ENCODE measurements around the gene CRY2. TPM values are rescaled to one million over a fixed set of nuclear protein-coding genes. Genes with fewer than 3 reads are reported as not detected.

Gene CRY2
- total and polyA plus RNA-seq, 2 of the 13 experiments (the other 11 are each of a cell fraction or from before 2014, with no cell fraction given): 10.1 to 12.2 TPM

DNA sequence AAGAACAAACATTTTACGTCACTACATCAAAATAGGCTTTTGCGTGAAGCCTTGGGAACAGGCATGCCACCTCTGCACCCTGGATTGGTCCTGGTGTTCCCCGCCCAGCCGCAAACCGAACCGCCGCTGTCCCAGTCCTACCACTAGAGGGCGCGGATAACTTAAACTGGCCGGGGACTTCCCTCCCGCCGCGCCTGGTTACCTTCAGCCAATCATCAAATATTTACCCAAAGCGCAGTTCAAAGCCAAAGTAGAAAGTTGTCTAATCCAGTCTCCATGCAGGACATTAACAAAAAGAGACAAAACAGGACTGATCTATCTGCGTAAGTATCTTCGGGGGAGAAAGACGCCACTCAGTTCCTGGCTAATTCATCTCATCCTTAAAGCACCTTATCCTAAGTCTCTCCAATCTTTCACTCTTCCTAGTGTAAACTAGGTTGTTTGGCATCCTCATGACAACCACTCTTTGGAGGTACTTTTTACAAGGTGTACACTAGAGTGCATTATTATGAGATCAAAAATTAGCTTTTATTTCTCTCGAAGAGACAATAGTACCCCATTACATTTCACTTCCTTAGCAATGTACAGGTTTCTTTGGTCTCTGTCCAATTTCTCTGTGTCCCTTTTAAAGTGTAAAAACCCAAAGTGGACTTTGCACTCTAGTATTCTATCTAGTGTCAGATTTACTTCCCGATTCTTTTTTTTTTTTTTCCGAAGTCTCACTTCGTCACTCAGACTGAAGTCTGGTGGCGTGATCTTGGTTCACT lies 3.9 kb upstream of the CRY2 start (continued):
- 0 out of 2 replicates have a peak, but pooled peaks have one; percentile 23 for TF ChIP-seq HINFP (CRISPR knock-in tag; IDR thresholded peaks at IDR 0.05; ENCODE audit: low read depth)
- TF ChIP-seq POLR2AphosphoS5 (IDR thresholded peaks at IDR 0.05; ENCODE audit: low read depth, low read length): peak; percentile 29; the same call in 1 of the 2 replicates
- peak; percentile 6; the same call in 1 of the 2 replicates for TF ChIP-seq ZNF615 (CRISPR knock-in tag; IDR thresholded peaks at IDR 0.05; ENCODE audit: borderline replicate concordance)
- TF ChIP-seq SP2 (CRISPR knock-in tag; IDR thresholded peaks at IDR 0.05): no peak
- peak; percentile 49 for TF ChIP-seq ARID5B (CRISPR knock-in tag; IDR thresholded peaks at IDR 0.05)
- no peak for TF ChIP-seq ZNF569 (CRISPR knock-in tag; IDR thresholded peaks at IDR 0.05; ENCODE audit: borderline replicate concordance)
- TF ChIP-seq ZNF501 (CRISPR knock-in tag; IDR thresholded peaks at IDR 0.05): peak; percentile 76; the same call in 1 of the 2 replicates
- peak; percentile 47 for TF ChIP-seq GATAD2A (CRISPR knock-in tag; IDR thresholded peaks at IDR 0.05)
- no peak for TF ChIP-seq CENPT (CRISPR knock-in tag; IDR thresholded peaks at IDR 0.05; ENCODE audit: low read depth)
- no peak for TF ChIP-seq ZNF20 (CRISPR knock-in tag; IDR thresholded peaks at IDR 0.05)
- TF ChIP-seq RXRA (CRISPR knock-in tag; IDR thresholded peaks at IDR 0.05): 0 out of 2 replicates have a peak, but pooled peaks have one; percentile 19
- TF ChIP-seq, protein P1, sequence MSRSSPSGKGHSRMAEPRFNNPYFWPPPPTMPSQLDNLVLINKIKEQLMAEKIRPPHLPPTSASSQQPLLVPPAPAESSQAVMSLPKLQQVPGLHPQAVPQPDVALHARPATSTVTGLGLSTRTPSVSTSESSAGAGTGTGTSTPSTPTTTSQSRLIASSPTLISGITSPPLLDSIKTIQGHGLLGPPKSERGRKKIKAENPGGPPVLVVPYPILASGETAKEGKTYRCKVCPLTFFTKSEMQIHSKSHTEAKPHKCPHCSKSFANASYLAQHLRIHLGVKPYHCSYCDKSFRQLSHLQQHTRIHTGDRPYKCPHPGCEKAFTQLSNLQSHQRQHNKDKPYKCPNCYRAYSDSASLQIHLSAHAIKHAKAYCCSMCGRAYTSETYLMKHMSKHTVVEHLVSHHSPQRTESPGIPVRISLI (CRISPR knock-in tag; IDR thresholded peaks at IDR 0.05; ENCODE audit: borderline replicate concordance): peak; percentile 52; the same call in 1 of the 2 replicates
- TF ChIP-seq NAIF1 (CRISPR knock-in tag; IDR thresholded peaks at IDR 0.05; ENCODE audit: borderline replicate concordance): 0 out of 2 replicates have a peak, but pooled peaks have one; percentile 23
- TF ChIP-seq NR2F6 (IDR thresholded peaks at IDR 0.05): peak; percentile 44; the same call in 1 of the 2 replicates
- TF ChIP-seq NR2F6 (CRISPR knock-in tag; IDR thresholded peaks at IDR 0.05): peak; percentile 26; the same call in 1 of the 2 replicates
- TF ChIP-seq, protein P2, sequence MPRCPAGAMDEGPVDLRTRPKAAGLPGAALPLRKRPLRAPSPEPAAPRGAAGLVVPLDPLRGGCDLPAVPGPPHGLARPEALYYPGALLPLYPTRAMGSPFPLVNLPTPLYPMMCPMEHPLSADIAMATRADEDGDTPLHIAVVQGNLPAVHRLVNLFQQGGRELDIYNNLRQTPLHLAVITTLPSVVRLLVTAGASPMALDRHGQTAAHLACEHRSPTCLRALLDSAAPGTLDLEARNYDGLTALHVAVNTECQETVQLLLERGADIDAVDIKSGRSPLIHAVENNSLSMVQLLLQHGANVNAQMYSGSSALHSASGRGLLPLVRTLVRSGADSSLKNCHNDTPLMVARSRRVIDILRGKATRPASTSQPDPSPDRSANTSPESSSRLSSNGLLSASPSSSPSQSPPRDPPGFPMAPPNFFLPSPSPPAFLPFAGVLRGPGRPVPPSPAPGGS (CRISPR knock-in tag; IDR thresholded peaks at IDR 0.05): peak; percentile 88
- TF ChIP-seq AGO2 (optimal IDR thresholded peaks at IDR 0.05; ENCODE audit: low read depth, low read length): no peak
- peak; percentile 73 for TF ChIP-seq ZGPAT (CRISPR knock-in tag; IDR thresholded peaks at IDR 0.05)

Measured in HepG2 (cell line).